ENCODE results near the gene NFKB2.

The NFKB2 gene

GRCh38 chr10:102352066-102352715 lies 43.3 kb upstream of the NFKB2 start (continued):
- no peak for TF ChIP-seq RBAK (tag by site-specific recombination; IDR thresholded peaks at IDR 0.05)
- TF ChIP-seq REST (tag by site-specific recombination; IDR thresholded peaks at IDR 0.05): no peak
- no peak for TF ChIP-seq ZNF19 (tag by site-specific recombination; IDR thresholded peaks at IDR 0.05; ENCODE audit: low read depth)
- no peak for TF ChIP-seq PATZ1 (tag by site-specific recombination; IDR thresholded peaks at IDR 0.05)
- TF ChIP-seq ZNF423 (tag by site-specific recombination; IDR thresholded peaks at IDR 0.05): no peak
- TF ChIP-seq GLI2 (tag by site-specific recombination; IDR thresholded peaks at IDR 0.05; ENCODE audit: borderline replicate concordance, low read depth): no peak
- TF ChIP-seq ZNF670 (tag by site-specific recombination; IDR thresholded peaks at IDR 0.05; ENCODE audit: low read depth): no peak
- no peak for TF ChIP-seq ZNF768 (tag by site-specific recombination; IDR thresholded peaks at IDR 0.05)
- TF ChIP-seq ZNF785 (tag by site-specific recombination; IDR thresholded peaks at IDR 0.05): no peak
- TF ChIP-seq ZBTB17 (tag by site-specific recombination; IDR thresholded peaks at IDR 0.05): peak; percentile 81
- TF ChIP-seq SP2 (tag by site-specific recombination; IDR thresholded peaks at IDR 0.05): no peak
- TF ChIP-seq, protein P1, sequence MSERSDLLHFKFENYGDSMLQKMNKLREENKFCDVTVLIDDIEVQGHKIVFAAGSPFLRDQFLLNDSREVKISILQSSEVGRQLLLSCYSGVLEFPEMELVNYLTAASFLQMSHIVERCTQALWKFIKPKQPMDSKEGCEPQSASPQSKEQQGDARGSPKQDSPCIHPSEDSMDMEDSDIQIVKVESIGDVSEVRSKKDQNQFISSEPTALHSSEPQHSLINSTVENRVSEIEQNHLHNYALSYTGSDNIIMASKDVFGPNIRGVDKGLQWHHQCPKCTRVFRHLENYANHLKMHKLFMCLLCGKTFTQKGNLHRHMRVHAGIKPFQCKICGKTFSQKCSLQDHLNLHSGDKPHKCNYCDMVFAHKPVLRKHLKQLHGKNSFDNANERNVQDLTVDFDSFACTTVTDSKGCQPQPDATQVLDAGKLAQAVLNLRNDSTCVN (tag by site-specific recombination; optimal IDR thresholded peaks at IDR 0.05): no peak
- TF ChIP-seq ZBTB6 (tag by site-specific recombination; IDR thresholded peaks at IDR 0.05): no peak
- TF ChIP-seq HOXD13 (CRISPR knock-in tag; IDR thresholded peaks at IDR 0.05; ENCODE audit: borderline replicate concordance): no peak
- no peak for TF ChIP-seq SETDB1 (IDR thresholded peaks at IDR 0.05; ENCODE audit: insufficient read length, low read length)
- no peak for TF ChIP-seq ZNF513 (tag by site-specific recombination; IDR thresholded peaks at IDR 0.05)
- TF ChIP-seq ZNF830 (tag by site-specific recombination; IDR thresholded peaks at IDR 0.05; ENCODE audit: low read depth): no peak
- TF ChIP-seq ZNF610 (tag by site-specific recombination; IDR thresholded peaks at IDR 0.05; ENCODE audit: borderline replicate concordance): no peak
- no peak for TF ChIP-seq ZNF132 (tag by site-specific recombination; IDR thresholded peaks at IDR 0.05; ENCODE audit: borderline replicate concordance)
- TF ChIP-seq ZNF155 (tag by site-specific recombination; IDR thresholded peaks at IDR 0.05): no peak
- no peak for TF ChIP-seq ZNF623 (tag by site-specific recombination; IDR thresholded peaks at IDR 0.05)
- TF ChIP-seq IKZF3 (tag by site-specific recombination; IDR thresholded peaks at IDR 0.05): 0 out of 2 replicates have a peak, but pooled peaks have one; percentile 20
- 0 out of 2 replicates have a peak, but pooled peaks have one; percentile 20 for TF ChIP-seq ZNF660 (tag by site-specific recombination; IDR thresholded peaks at IDR 0.05)
- TF ChIP-seq ZBTB20 (tag by site-specific recombination; IDR thresholded peaks at IDR 0.05): no peak
- no peak for TF ChIP-seq ZNF112 (tag by site-specific recombination; IDR thresholded peaks at IDR 0.05)
- TF ChIP-seq ZNF239 (tag by site-specific recombination; IDR thresholded peaks at IDR 0.05): no peak
- no peak for TF ChIP-seq ZNF561 (tag by site-specific recombination; IDR thresholded peaks at IDR 0.05; ENCODE audit: borderline replicate concordance)
- TF ChIP-seq, protein P2, sequence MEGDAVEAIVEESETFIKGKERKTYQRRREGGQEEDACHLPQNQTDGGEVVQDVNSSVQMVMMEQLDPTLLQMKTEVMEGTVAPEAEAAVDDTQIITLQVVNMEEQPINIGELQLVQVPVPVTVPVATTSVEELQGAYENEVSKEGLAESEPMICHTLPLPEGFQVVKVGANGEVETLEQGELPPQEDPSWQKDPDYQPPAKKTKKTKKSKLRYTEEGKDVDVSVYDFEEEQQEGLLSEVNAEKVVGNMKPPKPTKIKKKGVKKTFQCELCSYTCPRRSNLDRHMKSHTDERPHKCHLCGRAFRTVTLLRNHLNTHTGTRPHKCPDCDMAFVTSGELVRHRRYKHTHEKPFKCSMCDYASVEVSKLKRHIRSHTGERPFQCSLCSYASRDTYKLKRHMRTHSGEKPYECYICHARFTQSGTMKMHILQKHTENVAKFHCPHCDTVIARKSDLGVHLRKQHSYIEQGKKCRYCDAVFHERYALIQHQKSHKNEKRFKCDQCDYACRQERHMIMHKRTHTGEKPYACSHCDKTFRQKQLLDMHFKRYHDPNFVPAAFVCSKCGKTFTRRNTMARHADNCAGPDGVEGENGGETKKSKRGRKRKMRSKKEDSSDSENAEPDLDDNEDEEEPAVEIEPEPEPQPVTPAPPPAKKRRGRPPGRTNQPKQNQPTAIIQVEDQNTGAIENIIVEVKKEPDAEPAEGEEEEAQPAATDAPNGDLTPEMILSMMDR (tag by site-specific recombination; IDR thresholded peaks at IDR 0.05): peak; percentile 61; the same call in 1 of the 2 replicates
